OCI-M2 (cell line): Measurements from ENCODE around the gene PTK7.
"Not testable (repeated sequence)": the region's sequence is repeated elsewhere in the genome, so short reads cannot be mapped to it uniquely, and the experiment has no call there.

Source experiments
- DNase-seq: peaks from one replicate; lab custom pipeline; 2025; ENCODE audit not compliant: unreplicated experiment; lab: John Stamatoyannopoulos, UW

PTK7 gene

GRCh38 chr6:43113431-43114260 is 37.5 kb downstream of the PTK7 start:
- DNase-seq, result no peak

GRCh38 chr6:43115365-43115764 is 39.3 kb downstream of the PTK7 start:
- no peak for DNase-seq

- not testable (repeated sequence) for DNase-seq
Observed at GRCh38 chr6:43117466-43117865, 41.4 kb downstream of the PTK7 start.

- no peak for DNase-seq
Observed at GRCh38 chr6:43119482-43119881, 43.4 kb downstream of the PTK7 start.

GRCh38 chr6:43120101-43120763 is 44.1 kb downstream of the PTK7 start:
- no peak for DNase-seq

GRCh38 chr6:43120944-43121913 is 45.1 kb downstream of the PTK7 start:
- DNase-seq, result no peak

GRCh38 chr6:43122146-43122545 is 46.0 kb downstream of the PTK7 start:
- DNase-seq, result no peak

- no peak for DNase-seq
Observed at GRCh38 chr6:43123461-43124314, 47.6 kb downstream of the PTK7 start.

GRCh38 chr6:43124481-43124880 is 48.4 kb downstream of the PTK7 start:
- no peak for DNase-seq

GRCh38 chr6:43125119-43125518 is 49.0 kb downstream of the PTK7 start:
- DNase-seq, result no peak

- DNase-seq, result no peak
Observed at GRCh38 chr6:43125555-43125954, 49.4 kb downstream of the PTK7 start.

GRCh38 chr6:43127180-43127579 is 51.1 kb downstream of the PTK7 start:
- no peak for DNase-seq

GRCh38 chr6:43127877-43128276 is 51.8 kb downstream of the PTK7 start:
- no peak for DNase-seq

- DNase-seq, result no peak
Observed at GRCh38 chr6:43128926-43129325, 52.8 kb downstream of the PTK7 start.

GRCh38 chr6:43129434-43130194 is 53.5 kb downstream of the PTK7 start:
- DNase-seq, result no peak

- no peak for DNase-seq
Observed at GRCh38 chr6:43130429-43130828, 54.3 kb downstream of the PTK7 start.

- DNase-seq, result not testable (repeated sequence)
Observed at GRCh38 chr6:43131379-43131778, 55.3 kb downstream of the PTK7 start.

GRCh38 chr6:43138267-43138666 is 62.2 kb downstream of the PTK7 start:
- no peak for DNase-seq

- DNase-seq, result not testable (repeated sequence)
Observed at GRCh38 chr6:43139973-43140372, 63.9 kb downstream of the PTK7 start.

- DNase-seq, result no peak
Observed at GRCh38 chr6:43141644-43142043, 65.5 kb downstream of the PTK7 start.
